NOMO-1 treated with dmso at 0.1 percent for 144 hours (cell line): Measurements from ENCODE around the gene KCNMB2.
A peak's percentile ranks its signal among the peaks of the same experiment; 100 is the strongest.

Source experiments
- DNase-seq: peaks from one replicate; lab custom pipeline; 2025; ENCODE audit not compliant: unreplicated experiment; lab: John Stamatoyannopoulos, UW

KCNMB2 gene

GRCh38 chr3:178634975-178635374, 98.7 kb downstream of the KCNMB2 start:
- DNase-seq, result no peak

GRCh38 chr3:178637802-178638201, 101.6 kb downstream of the KCNMB2 start:
- DNase-seq, result no peak

GRCh38 chr3:178645503-178645902, 109.3 kb downstream of the KCNMB2 start:
- no peak for DNase-seq

GRCh38 chr3:178646186-178646862, 110.1 kb downstream of the KCNMB2 start:
- DNase-seq, result peak; percentile 7

- DNase-seq, result no peak
Measured at GRCh38 chr3:178655488-178655887, 119.3 kb downstream of the KCNMB2 start.

GRCh38 chr3:178658694-178659325, 122.6 kb downstream of the KCNMB2 start:
- DNase-seq, result no peak

GRCh38 chr3:178663201-178663934, 127.1 kb downstream of the KCNMB2 start:
- no peak for DNase-seq

GRCh38 chr3:178665747-178666146, 129.5 kb downstream of the KCNMB2 start:
- DNase-seq, result no peak

GRCh38 chr3:178669022-178669601, 132.9 kb downstream of the KCNMB2 start:
- no peak for DNase-seq

GRCh38 chr3:178669758-178670157, 133.5 kb downstream of the KCNMB2 start:
- DNase-seq, result no peak

- no peak for DNase-seq
Measured at GRCh38 chr3:178671377-178671776, 135.1 kb downstream of the KCNMB2 start.

- DNase-seq, result no peak
Measured at GRCh38 chr3:178671791-178672190, 135.6 kb downstream of the KCNMB2 start.

GRCh38 chr3:178672275-178672674, 136.0 kb downstream of the KCNMB2 start:
- no peak for DNase-seq

- no peak for DNase-seq
Measured at GRCh38 chr3:178673529-178673928, 137.3 kb downstream of the KCNMB2 start.

GRCh38 chr3:178676077-178676476, 139.8 kb downstream of the KCNMB2 start:
- DNase-seq, result no peak

- no peak for DNase-seq
Measured at GRCh38 chr3:178676942-178677790, 140.9 kb downstream of the KCNMB2 start.

- DNase-seq, result no peak
Measured at GRCh38 chr3:178677961-178678360, 141.7 kb downstream of the KCNMB2 start.

- no peak for DNase-seq
Measured at GRCh38 chr3:178680037-178680436, 143.8 kb downstream of the KCNMB2 start.

- no peak for DNase-seq
Measured at GRCh38 chr3:178680489-178680888, 144.3 kb downstream of the KCNMB2 start.

- DNase-seq, result no peak
Measured at GRCh38 chr3:178684881-178685590, 148.8 kb downstream of the KCNMB2 start.
